A549 (cell line): ENCODE measurements around the gene KDM5B. TPM values are rescaled to one million over a fixed set of nuclear protein-coding genes. Genes with fewer than 3 reads are reported as not detected.

Source experiments
- ATAC-seq, 2 experiments: fragments of 200-7000 bp in 1 of 2; fragments of >200 bp in 1 of 2; cut with Nextera tagmentation in 1 of 2; cut with Tn5 transposase in 1 of 2; 3 replicates each; pipeline versions ENCODE4 v1.8.0 to v1.9.1; 2018 to 2020; ENCODE audit warnings: mild to moderate bottlenecking in 1 of 2, moderate library complexity in 1 of 2
- CTCF ChIA-PET: fragments of 300-600 bp; sonication (Branson Sonifier 250); formaldehyde crosslinking; extraction: SDS; loops from one replicate; lab custom pipeline; 2021; ENCODE audit warnings: antibody characterized with exemption, inconsistent platforms; lab: Yijun Ruan, JAX
- POLR2A ChIA-PET: fragments of 350-600 bp; formaldehyde crosslinking; extraction: SDS; loops from one replicate; lab custom pipeline; 2021; ENCODE audit warnings: antibody characterized with exemption, inconsistent platforms; lab: Yijun Ruan, JAX
- DNase-seq, 2 experiments: peaks; one replicate each; pipeline versions ENCODE4 v3.0.0 to v3.0.0-alpha.2; 2011 to 2016; ENCODE audit warnings: low read depth in 1 of 2, low spot score in 1 of 2
- FAIRE-seq: peaks from 2 replicates; lab custom pipeline; 2011; peaks lifted over from hg19 to GRCh38; lab: Jason Lieb, UNC
- H3K27ac ChIP-seq, 2 experiments: fragments of >200 bp; sonication (Bioruptor Twin); formaldehyde crosslinking; 3 replicates each; pipeline ENCODE4 v1.5.1; 2016 to 2017
- H3K4me1 ChIP-seq: fragments of >200 bp; sonication (Bioruptor Twin); formaldehyde crosslinking; 3 replicates; pipeline ENCODE4 v1.6.1; 2016
- H3K4me2 ChIP-seq: fragments of >200 bp; sonication (Bioruptor Twin); formaldehyde crosslinking; 3 replicates; pipeline ENCODE4 v1.6.1; 2016
- H3K4me3 ChIP-seq: fragments of >200 bp; sonication (Bioruptor Twin); formaldehyde crosslinking; 3 replicates; pipeline ENCODE4 v1.5.1; 2016
- H3K9me3 ChIP-seq: fragments of >200 bp; sonication (Bioruptor Twin); formaldehyde crosslinking; 3 replicates; pipeline ENCODE4 v1.6.1; 2016
- CBX2 ChIP-seq: fragments of 200-600 bp; sonication (generic); IDR thresholded peaks from 2 replicates; pipeline ENCODE4 v1.6.1; 2016; ENCODE audit warnings: low read depth, mild to moderate bottlenecking, borderline replicate concordance
- CEBPB ChIP-seq, 2 experiments: fragments of >200 bp in 1 of 2; sonication (Bioruptor Twin) in 1 of 2; formaldehyde crosslinking in 1 of 2; IDR thresholded peaks; 2 replicates each; pipeline ENCODE4 v1.6.1; 2012 to 2016
- EHMT2 ChIP-seq: fragments of 200-600 bp; sonication (generic); IDR thresholded peaks from 2 replicates; pipeline ENCODE4 v1.6.1; 2016; ENCODE audit warnings: antibody characterized with exemption, low read depth, mild to moderate bottlenecking, moderate library complexity
- EP300 ChIP-seq, 2 experiments: fragments of >200 bp; sonication (Bioruptor Twin); formaldehyde crosslinking; IDR thresholded peaks; 2 replicates in 1 of 2; 3 replicates in 1 of 2; pipeline ENCODE4 v1.6.1; 2016 to 2017
- FOSL2 ChIP-seq, 2 experiments: fragments of 450-650 bp in 1 of 2; fragments of >200 bp in 1 of 2; sonication (Bioruptor Twin) in 1 of 2; formaldehyde crosslinking; IDR thresholded peaks; 2 replicates each; pipeline versions ENCODE4 v1.5.0 to v1.6.1; 2016 to 2020; ENCODE audit warnings: mild to moderate bottlenecking in 1 of 2, moderate library complexity in 1 of 2
- FOXS1 ChIP-seq: fragments of 250-450 bp; sonication (Bioruptor Pico); IDR thresholded peaks from 2 replicates; pipeline ENCODE4 v1.5.0; 2020; ENCODE audit warnings: mild to moderate bottlenecking, moderate library complexity
- GATA3 ChIP-seq: IDR thresholded peaks from 2 replicates; pipeline ENCODE4 v1.6.1; 2012; ENCODE audit warnings: borderline replicate concordance
- HEYL ChIP-seq: fragments of 250-450 bp; sonication (Bioruptor Pico); IDR thresholded peaks from 2 replicates; pipeline ENCODE4 v1.8.0; 2021; ENCODE audit warnings: mild to moderate bottlenecking, moderate library complexity
- JUN ChIP-seq, 2 experiments: fragments of >200 bp; sonication (Bioruptor Twin); formaldehyde crosslinking; IDR thresholded peaks; 2 replicates in 1 of 2; 3 replicates in 1 of 2; pipeline ENCODE4 v1.6.1; 2016 to 2017
- JUNB ChIP-seq: fragments of >200 bp; sonication (Bioruptor Twin); formaldehyde crosslinking; IDR thresholded peaks from 2 replicates; pipeline ENCODE4 v1.6.1; 2016
- KDM1A ChIP-seq: fragments of 200-600 bp; sonication (generic); IDR thresholded peaks from 2 replicates; pipeline ENCODE4 v1.6.1; 2016; ENCODE audit warnings: low read depth, mild to moderate bottlenecking
- KDM5A ChIP-seq: fragments of 200-600 bp; sonication (generic); IDR thresholded peaks from 2 replicates; pipeline ENCODE4 v1.6.1; 2016; ENCODE audit warnings: antibody characterized with exemption, mild to moderate bottlenecking
- MAFK ChIP-seq: fragments of 450-650 bp; IDR thresholded peaks from 2 replicates; pipeline ENCODE4 v1.6.1; 2014; ENCODE audit not compliant: partially characterized antibody
- MAZ ChIP-seq: fragments of 150-350 bp; IDR thresholded peaks from 2 replicates; pipeline ENCODE4 v1.6.1; 2014; ENCODE audit warnings: antibody characterized with exemption, low read depth, low read length, borderline replicate concordance
- NFE2L2 ChIP-seq: fragments of 150-350 bp; conservative IDR thresholded peaks from 2 replicates; pipeline ENCODE4 v1.6.1; 2014; ENCODE audit warnings: low read length
- SREBF2 ChIP-seq: fragments of 450-650 bp; IDR thresholded peaks from 2 replicates; pipeline ENCODE4 v1.6.1; 2014; ENCODE audit warnings: mild to moderate bottlenecking, moderate library complexity
- ZC3H11A ChIP-seq: fragments of 450-650 bp; IDR thresholded peaks from 2 replicates; pipeline ENCODE4 v1.6.1; 2014; ENCODE audit warnings: antibody characterized with exemption, mild to moderate bottlenecking
- ZFP36 ChIP-seq: fragments of 450-650 bp; IDR thresholded peaks from 2 replicates; pipeline ENCODE4 v1.6.1; 2014; ENCODE audit warnings: borderline replicate concordance; ENCODE audit not compliant: partially characterized antibody
- ZNF302 ChIP-seq: fragments of 250-450 bp; sonication (Bioruptor Pico); IDR thresholded peaks from 2 replicates; pipeline ENCODE4 v1.9.0; 2021; ENCODE audit warnings: inconsistent platforms, mild to moderate bottlenecking, moderate library complexity
- ZSCAN20 ChIP-seq: fragments of 250-450 bp; sonication (Bioruptor Pico); IDR thresholded peaks from 2 replicates; pipeline ENCODE4 v1.8.0; 2022; ENCODE audit warnings: mild to moderate bottlenecking, moderate library complexity
- WGBS: methylation state at CpG from one replicate; pipeline ENCODE4 v1.1.6; 2017; ENCODE audit errors: missing lambda C conversion rate; 5-methylcytosine and 5-hydroxymethylcytosine counted together
- polyA plus RNA-seq, 4 experiments: library from polyadenylated mRNA; depleted of rRNA in 3 of 4; stranded (reverse); fragments of >200 nt; fragmentation: RNase III in 1 of 4; extraction: RNeasy Plus Mini Kit Qiagen cat#74134 plus additional on column Dnase treatment in 1 of 4; gene quantifications; 2 replicates in 3 of 4; 3 replicates in 1 of 4; pipeline ENCODE4 v1.2.3, GENCODE V29; 2011 to 2017
- TF ChIP-seq, protein P1 (sequence below): fragments of >200 bp; sonication (Bioruptor Twin); formaldehyde crosslinking; IDR thresholded peaks from 3 replicates; pipeline ENCODE4 v1.5.1; 2016
- TF ChIP-seq, protein P2 (sequence below): fragments of 250-450 bp; sonication (Bioruptor Pico); IDR thresholded peaks from 2 replicates; pipeline ENCODE4 v1.5.0; 2021; ENCODE audit warnings: mild to moderate bottlenecking, moderate library complexity, borderline replicate concordance
- TF ChIP-seq, protein P3 (sequence below): fragments of 150-350 bp; IDR thresholded peaks from 2 replicates; pipeline ENCODE4 v1.6.1; 2014; ENCODE audit warnings: low read depth, mild to moderate bottlenecking, low read length
- TF ChIP-seq, protein P4 (sequence below): fragments of 450-650 bp; IDR thresholded peaks from 2 replicates; pipeline ENCODE4 v1.6.1; 2014; ENCODE audit warnings: antibody characterized with exemption
- TF ChIP-seq, protein P5 (sequence below): IDR thresholded peaks from 2 replicates; pipeline ENCODE4 v1.6.1; 2012

KDM5B gene
- polyA plus RNA-seq, 2 of the 4 experiments (the other 2 are of a cell fraction) = 15.8 to 44.3 TPM

DNA sequence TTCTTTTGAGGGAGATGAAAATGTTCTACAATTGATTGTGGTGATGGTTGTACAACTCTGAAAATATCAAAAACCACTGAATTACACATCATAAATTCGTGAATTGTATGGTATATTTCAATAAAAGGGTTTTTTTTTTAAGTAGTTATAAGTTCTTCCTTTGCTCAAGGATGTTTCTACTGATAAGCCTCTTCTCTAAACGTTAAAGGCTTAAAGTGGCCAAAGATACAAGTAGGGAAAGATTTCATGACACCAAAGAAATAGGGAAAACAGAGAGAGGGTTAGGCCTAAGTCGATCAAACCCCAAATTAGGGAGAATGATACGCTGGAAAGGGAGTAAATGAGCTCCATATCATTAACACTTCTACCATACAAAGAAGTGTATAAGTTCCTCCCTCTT is 4.1 kb downstream of the KDM5B start:
- 74% methylated on average over 4 of the region's 4 CpGs for WGBS
- no peak for FAIRE-seq
- TF ChIP-seq NFE2L2 (no peak), MAZ (no peak), JUNB (no peak), KDM5A (no peak), ZFP36 (no peak), EHMT2 (no peak), KDM1A (no peak), ZNF302 (no peak), SREBF2 (no peak), JUN (IDR thresholded peaks at IDR 0.05) (no peak), CBX2 (no peak), FOXS1 (CRISPR knock-in tag) (no peak)
- TF ChIP-seq, protein P1, sequence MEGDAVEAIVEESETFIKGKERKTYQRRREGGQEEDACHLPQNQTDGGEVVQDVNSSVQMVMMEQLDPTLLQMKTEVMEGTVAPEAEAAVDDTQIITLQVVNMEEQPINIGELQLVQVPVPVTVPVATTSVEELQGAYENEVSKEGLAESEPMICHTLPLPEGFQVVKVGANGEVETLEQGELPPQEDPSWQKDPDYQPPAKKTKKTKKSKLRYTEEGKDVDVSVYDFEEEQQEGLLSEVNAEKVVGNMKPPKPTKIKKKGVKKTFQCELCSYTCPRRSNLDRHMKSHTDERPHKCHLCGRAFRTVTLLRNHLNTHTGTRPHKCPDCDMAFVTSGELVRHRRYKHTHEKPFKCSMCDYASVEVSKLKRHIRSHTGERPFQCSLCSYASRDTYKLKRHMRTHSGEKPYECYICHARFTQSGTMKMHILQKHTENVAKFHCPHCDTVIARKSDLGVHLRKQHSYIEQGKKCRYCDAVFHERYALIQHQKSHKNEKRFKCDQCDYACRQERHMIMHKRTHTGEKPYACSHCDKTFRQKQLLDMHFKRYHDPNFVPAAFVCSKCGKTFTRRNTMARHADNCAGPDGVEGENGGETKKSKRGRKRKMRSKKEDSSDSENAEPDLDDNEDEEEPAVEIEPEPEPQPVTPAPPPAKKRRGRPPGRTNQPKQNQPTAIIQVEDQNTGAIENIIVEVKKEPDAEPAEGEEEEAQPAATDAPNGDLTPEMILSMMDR = no peak
- TF ChIP-seq, protein P2, sequence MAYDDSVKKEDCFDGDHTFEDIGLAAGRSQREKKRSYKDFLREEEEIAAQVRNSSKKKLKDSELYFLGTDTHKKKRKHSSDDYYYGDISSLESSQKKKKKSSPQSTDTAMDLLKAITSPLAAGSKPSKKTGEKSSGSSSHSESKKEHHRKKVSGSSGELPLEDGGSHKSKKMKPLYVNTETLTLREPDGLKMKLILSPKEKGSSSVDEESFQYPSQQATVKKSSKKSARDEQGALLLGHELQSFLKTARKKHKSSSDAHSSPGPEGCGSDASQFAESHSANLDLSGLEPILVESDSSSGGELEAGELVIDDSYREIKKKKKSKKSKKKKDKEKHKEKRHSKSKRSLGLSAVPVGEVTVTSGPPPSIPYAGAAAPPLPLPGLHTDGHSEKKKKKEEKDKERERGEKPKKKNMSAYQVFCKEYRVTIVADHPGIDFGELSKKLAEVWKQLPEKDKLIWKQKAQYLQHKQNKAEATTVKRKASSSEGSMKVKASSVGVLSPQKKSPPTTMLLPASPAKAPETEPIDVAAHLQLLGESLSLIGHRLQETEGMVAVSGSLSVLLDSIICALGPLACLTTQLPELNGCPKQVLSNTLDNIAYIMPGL (CRISPR knock-in tag) = no peak
- CTCF ChIA-PET = interaction anchor here (1.6 kb wide), 1 partner anchor 22 kb away, joined by 3 read pairs; no protein-coding TSS in a partner anchor
- Histone ChIP-seq H3K4me2 (peak overlapping the region; percentile 77), H3K4me3 (no peak overlapping the region), H3K27ac (peak overlapping the region; percentile 73 to 85; a peak in 4 of 6 replicates), H3K4me1 (peaks cover 55% of the 10 kb centered on the region), H3K9me3 (no peaks in the 10 kb centered on the region)
- ATAC-seq = no peak
- no peak for DNase-seq
- POLR2A ChIA-PET = no interaction called here

DNA sequence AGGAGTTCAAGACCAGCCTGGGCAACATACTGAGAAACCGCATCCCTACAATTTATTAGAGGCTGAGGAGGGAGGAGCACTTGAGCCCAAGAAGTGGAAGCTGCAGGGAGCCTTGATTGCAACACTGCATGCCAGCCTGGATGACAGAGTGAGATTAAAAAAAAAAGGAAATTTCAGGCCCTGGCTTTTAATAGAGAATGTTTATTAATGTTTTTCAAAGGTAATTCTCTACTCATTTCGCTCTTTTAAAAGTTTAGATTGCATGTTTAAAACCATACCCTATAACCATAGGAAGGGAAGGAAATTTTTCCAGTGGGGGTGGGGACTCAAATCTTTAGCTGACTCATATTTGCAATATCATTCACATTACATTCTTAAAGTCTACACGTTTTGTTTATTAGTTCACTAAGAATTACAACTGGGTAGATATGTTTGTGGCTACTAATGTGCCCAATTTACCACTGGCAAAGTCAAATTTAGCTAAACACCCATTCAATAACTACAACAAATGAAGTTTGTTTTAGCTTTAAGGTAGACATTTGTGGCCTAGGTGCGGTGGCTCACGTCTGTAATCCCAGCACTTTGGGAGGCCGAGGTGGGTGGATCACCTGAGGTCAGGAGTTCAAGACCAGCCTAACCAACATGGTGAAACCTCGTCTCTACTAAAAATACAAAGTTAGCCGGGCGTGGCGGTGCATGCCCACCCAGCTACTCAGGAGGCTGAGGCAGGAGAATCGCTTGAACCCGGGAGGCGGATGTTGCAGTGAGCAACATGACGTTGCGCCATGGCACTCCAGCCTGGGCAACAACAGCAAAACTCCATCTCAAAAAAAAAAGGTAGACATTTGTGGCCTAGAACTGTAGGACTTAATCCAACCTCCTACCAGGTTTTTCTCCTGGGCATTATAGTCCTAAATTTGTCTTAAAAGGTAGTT is 5.0 kb downstream of the KDM5B start:
- WGBS = 35% methylated on average over 15 of the region's 15 CpGs
- Histone ChIP-seq H3K4me2 (peak overlapping the region; percentile 77), H3K4me3 (peak overlapping the region; percentile 13; the same call in 2 of the 3 replicates), H3K4me1 (peaks cover 51% of the 10 kb centered on the region), H3K9me3 (no peaks in the 10 kb centered on the region), H3K27ac (peak overlapping the region; percentile 73 to 85)
- TF ChIP-seq MAFK (peak; percentile 32), FOSL2 (IDR thresholded peaks at IDR 0.05) (no peak), FOSL2 (CRISPR knock-in tag; IDR thresholded peaks at IDR 0.05) (peak; percentile 81), CEBPB (IDR thresholded peaks at IDR 0.05) (peak; percentile 93 to 99), JUNB (peak; percentile 50), ZC3H11A (no peak)
- FAIRE-seq = no peak
- DNase-seq = peak in 1 of 2 experiments; percentile 75
- POLR2A ChIA-PET = no interaction called here
- ATAC-seq = peak; percentile 42 to 52; a peak in 4 of 6 replicates
- CTCF ChIA-PET = interaction anchor here (0.9 kb wide), 1 partner anchor 10 kb away, joined by 3 read pairs; no protein-coding TSS in a partner anchor

DNA sequence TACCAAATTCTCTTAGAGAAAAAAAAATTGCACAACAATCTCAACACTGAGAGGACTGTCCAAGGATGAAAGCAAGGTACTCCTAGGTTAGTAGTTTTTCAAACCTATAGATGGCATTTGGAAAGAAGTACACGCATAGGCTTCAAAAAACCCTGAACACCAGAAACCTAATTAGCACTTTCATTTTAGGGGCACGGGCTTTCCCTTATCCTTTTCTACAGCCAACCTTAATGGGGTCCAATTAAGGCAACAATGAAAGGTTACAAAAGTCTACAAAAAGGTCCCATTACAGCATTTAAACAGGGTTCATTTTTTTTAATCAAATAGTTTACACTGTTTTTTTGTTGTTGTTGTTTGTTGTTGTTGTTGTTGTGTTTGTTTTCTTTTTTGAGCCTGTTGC is 6.2 kb downstream of the KDM5B start:
- POLR2A ChIA-PET = no interaction called here
- no peak for DNase-seq
- CTCF ChIA-PET = no interaction called here
- H3K4me1 ChIP-seq = peaks cover 51% of the 10 kb centered on the region
- no peak for ATAC-seq
- no peak overlapping the region for H3K4me3 ChIP-seq
- H3K9me3 ChIP-seq = no peaks in the 10 kb centered on the region
- peak overlapping the region in 1 of 2 experiments; percentile 85; a peak in 3 of 6 replicates for H3K27ac ChIP-seq
- 93% methylated on average over 2 of the region's 2 CpGs for WGBS
- H3K4me2 ChIP-seq = peak overlapping the region; percentile 77; the same call in 2 of the 3 replicates
- no peak for FAIRE-seq
- TF ChIP-seq GATA3 = no peak
- TF ChIP-seq, protein P1 = no peak
- TF ChIP-seq, protein P3, sequence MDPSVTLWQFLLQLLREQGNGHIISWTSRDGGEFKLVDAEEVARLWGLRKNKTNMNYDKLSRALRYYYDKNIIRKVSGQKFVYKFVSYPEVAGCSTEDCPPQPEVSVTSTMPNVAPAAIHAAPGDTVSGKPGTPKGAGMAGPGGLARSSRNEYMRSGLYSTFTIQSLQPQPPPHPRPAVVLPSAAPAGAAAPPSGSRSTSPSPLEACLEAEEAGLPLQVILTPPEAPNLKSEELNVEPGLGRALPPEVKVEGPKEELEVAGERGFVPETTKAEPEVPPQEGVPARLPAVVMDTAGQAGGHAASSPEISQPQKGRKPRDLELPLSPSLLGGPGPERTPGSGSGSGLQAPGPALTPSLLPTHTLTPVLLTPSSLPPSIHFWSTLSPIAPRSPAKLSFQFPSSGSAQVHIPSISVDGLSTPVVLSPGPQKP = no peak
- TF ChIP-seq HEYL (CRISPR knock-in tag) = no peak
- no peak for TF ChIP-seq ZSCAN20 (CRISPR knock-in tag)
- TF ChIP-seq NFE2L2 = no peak
- TF ChIP-seq, protein P4, sequence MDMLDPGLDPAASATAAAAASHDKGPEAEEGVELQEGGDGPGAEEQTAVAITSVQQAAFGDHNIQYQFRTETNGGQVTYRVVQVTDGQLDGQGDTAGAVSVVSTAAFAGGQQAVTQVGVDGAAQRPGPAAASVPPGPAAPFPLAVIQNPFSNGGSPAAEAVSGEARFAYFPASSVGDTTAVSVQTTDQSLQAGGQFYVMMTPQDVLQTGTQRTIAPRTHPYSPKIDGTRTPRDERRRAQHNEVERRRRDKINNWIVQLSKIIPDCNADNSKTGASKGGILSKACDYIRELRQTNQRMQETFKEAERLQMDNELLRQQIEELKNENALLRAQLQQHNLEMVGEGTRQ = no peak
- TF ChIP-seq EP300 (IDR thresholded peaks at IDR 0.05) = no peak
- TF ChIP-seq, protein P5, sequence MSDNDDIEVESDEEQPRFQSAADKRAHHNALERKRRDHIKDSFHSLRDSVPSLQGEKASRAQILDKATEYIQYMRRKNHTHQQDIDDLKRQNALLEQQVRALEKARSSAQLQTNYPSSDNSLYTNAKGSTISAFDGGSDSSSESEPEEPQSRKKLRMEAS = no peak
- TF ChIP-seq EHMT2 = no peak
